SK-N-MC (cell line): Measurements from ENCODE around the gene ORC4.

ENCODE experiments used
- EZH2 ChIP-seq: fragments of 200-600 bp; sonication (generic); IDR thresholded peaks from one replicate; pipeline ENCODE4 v1.6.1; 2017; ENCODE audit warnings: antibody characterized with exemption
- POLR2AphosphoS5 ChIP-seq: IDR thresholded peaks from 2 replicates; pipeline ENCODE4 v1.6.1; 2012; ENCODE audit warnings: mild to moderate bottlenecking, low read depth, low read length, borderline replicate concordance

- TF ChIP-seq EZH2 (no peak), POLR2AphosphoS5 (no peak)
These were observed 94.7 kb downstream of the ORC4 start for GRCh38 chr2:147925886-147926285.
